HCT116 (cell line): ENCODE measurements around the gene GPRC5D. TPM values are rescaled to one million over a fixed set of nuclear protein-coding genes. Genes with fewer than 3 reads are reported as not detected.
A peak's percentile ranks its signal among the peaks of the same experiment; 100 is the strongest.

ENCODE experiments used
- ATAC-seq: fragments of 200-7000 bp; cut with Tn5 transposase; 2 replicates; pipeline ENCODE4 v1.9.1; 2020; ENCODE audit warnings: mild to moderate bottlenecking, moderate library complexity
- BruUV-seq: library from RNA; stranded (reverse); fragments of 400-500 nt; replicated peaks from 2 replicates; lab custom pipeline; 2021; lab: Mats Ljungman, UMichigan
- CTCF ChIA-PET: fragments of 300-600 bp; sonication (Branson Sonifier 250); formaldehyde crosslinking; loops from one replicate; lab custom pipeline; 2021; ENCODE audit warnings: antibody characterized with exemption; lab: Charles Lee
- POLR2A ChIA-PET: fragments of 300-600, 350-600 bp; sonication (Branson Sonifier 250); formaldehyde crosslinking; loops from one replicate; lab custom pipeline; 2021; ENCODE audit warnings: antibody characterized with exemption; lab: Charles Lee
- RAD21 ChIA-PET, 2 experiments: fragments of 300-600 bp; sonication (Branson Sonifier 250); formaldehyde crosslinking; loops; one replicate each; lab custom pipeline; 2023; ENCODE audit warnings: low total read pairs in 2 of 2; ENCODE audit not compliant: uncharacterized antibody in 2 of 2, unreplicated experiment in 2 of 2, low non-redundant PET in 1 of 2; lab: Charles Lee
- DNase-seq: peaks from one replicate; pipeline ENCODE4 v3.0.0-alpha.2; 2010; ENCODE audit warnings: low read depth, low spot score
- H2AFZ ChIP-seq: fragments of 200-600 bp; shearing (Covaris generic), sonication (generic); 2 replicates; pipeline ENCODE4 v1.6.1; 2017; ENCODE audit warnings: low read depth, mixed run types, mixed read lengths, antibody characterized with exemption, low read length; ENCODE audit not compliant: poor library complexity, severe bottlenecking
- H3K27ac ChIP-seq: 2 replicates; pipeline ENCODE4 v1.5.1; 2012; ENCODE audit warnings: low read depth, low read length
- H3K27me3 ChIP-seq: fragments of 200-600 bp; sonication (generic); 2 replicates; pipeline ENCODE4 v1.6.1; 2016; ENCODE audit warnings: mixed run types, low read length, mixed read lengths; ENCODE audit not compliant: insufficient read depth
- H3K36me3 ChIP-seq, 2 experiments: fragments of 200-500 bp in 1 of 2; fragments of 200-600 bp in 1 of 2; sonication (Bioruptor generic) in 1 of 2; sonication (generic) in 1 of 2; 2 replicates each; pipeline versions ENCODE4 v1.5.1 to v1.6.1; 2014 to 2016; ENCODE audit warnings: low read length in 2 of 2, inconsistent platforms in 1 of 2, mixed read lengths in 1 of 2, mixed run types in 1 of 2; ENCODE audit not compliant: insufficient read depth in 2 of 2, control insufficient read depth in 1 of 2
- H3K4me1 ChIP-seq, 2 experiments: fragments of 200-600 bp in 1 of 2; sonication (generic) in 1 of 2; 2 replicates each; pipeline versions ENCODE4 v1.5.1 to v1.6.1; 2012 to 2017; ENCODE audit warnings: low read length in 2 of 2, inconsistent platforms in 1 of 2, mild to moderate bottlenecking in 1 of 2, mixed read lengths in 1 of 2, mixed run types in 1 of 2, moderate library complexity in 1 of 2; ENCODE audit not compliant: insufficient read depth in 2 of 2, control insufficient read depth in 1 of 2
- H3K4me2 ChIP-seq: fragments of 200-600 bp; sonication (generic); 2 replicates; pipeline ENCODE4 v1.6.1; 2017; ENCODE audit warnings: mixed run types, low read length, mixed read lengths
- H3K4me3 ChIP-seq, 2 experiments: fragments of 200-600 bp in 1 of 2; sonication (generic) in 1 of 2; replicated peaks in 1 of 2; 2 replicates each; pipeline ENCODE4 v1.5.1; 2011 to 2016; ENCODE audit warnings: low read length in 2 of 2, control low read depth in 1 of 2, low read depth in 1 of 2, mild to moderate bottlenecking in 1 of 2, mixed read lengths in 1 of 2, mixed run types in 1 of 2
- H3K79me2 ChIP-seq: fragments of 200-600 bp; sonication (generic); 2 replicates; pipeline ENCODE4 v1.6.1; 2017; ENCODE audit warnings: mild to moderate bottlenecking, mixed run types, low read length, moderate library complexity, mixed read lengths; ENCODE audit not compliant: insufficient read depth
- H3K9ac ChIP-seq: fragments of 200-600 bp; sonication (generic); 2 replicates; pipeline ENCODE4 v1.6.1; 2016; ENCODE audit warnings: low read length, mixed read lengths
- H3K9me2 ChIP-seq: fragments of 200-600 bp; sonication (generic), shearing (Covaris generic); 2 replicates; pipeline ENCODE4 v1.6.1; 2017; ENCODE audit warnings: mixed run types, mild to moderate bottlenecking, moderate library complexity; ENCODE audit not compliant: insufficient read depth
- H3K9me3 ChIP-seq, 2 experiments: fragments of 200-500 bp in 1 of 2; fragments of 200-600 bp in 1 of 2; sonication (Bioruptor generic) in 1 of 2; sonication (generic) in 1 of 2; 2 replicates each; pipeline ENCODE4 v1.6.1; 2014 to 2017; ENCODE audit warnings: low read length in 2 of 2, mixed read lengths in 2 of 2, inconsistent platforms in 1 of 2, low read depth in 1 of 2, mild to moderate bottlenecking in 1 of 2, mixed run types in 1 of 2, moderate library complexity in 1 of 2; ENCODE audit not compliant: control insufficient read depth in 1 of 2, insufficient read depth in 1 of 2
- H4K20me1 ChIP-seq: fragments of 200-600 bp; sonication (generic), shearing (Covaris generic); 2 replicates; pipeline ENCODE4 v1.6.1; 2017; ENCODE audit warnings: mixed run types, mild to moderate bottlenecking, moderate library complexity; ENCODE audit not compliant: insufficient read depth
- CBX3 ChIP-seq: IDR thresholded peaks from 2 replicates; pipeline ENCODE4 v1.6.1; 2012; ENCODE audit warnings: low read depth
- CEBPB ChIP-seq: IDR thresholded peaks from 2 replicates; pipeline ENCODE4 v1.6.1; 2012; ENCODE audit warnings: low read depth
- ELF1 ChIP-seq: IDR thresholded peaks from 2 replicates; pipeline ENCODE4 v1.6.1; 2012; ENCODE audit warnings: low read depth, borderline replicate concordance
- EZH2 ChIP-seq: fragments of 200-600 bp; sonication (generic); IDR thresholded peaks from 2 replicates; pipeline ENCODE4 v1.6.1; 2017; ENCODE audit warnings: antibody characterized with exemption, mixed run types
- FOSL1 ChIP-seq: IDR thresholded peaks from 2 replicates; pipeline ENCODE4 v1.6.1; 2012; ENCODE audit warnings: low read depth
- JUND ChIP-seq: IDR thresholded peaks from 2 replicates; pipeline ENCODE4 v1.6.1; 2012
- POLR2AphosphoS5 ChIP-seq: IDR thresholded peaks from 2 replicates; pipeline ENCODE4 v1.6.1; 2011; ENCODE audit warnings: mild to moderate bottlenecking, low read depth, low read length, moderate library complexity
- SP1 ChIP-seq: IDR thresholded peaks from 2 replicates; pipeline ENCODE4 v1.6.1; 2012; ENCODE audit warnings: low read depth
- TCF7L2 ChIP-seq: IDR thresholded peaks from 2 replicates; pipeline ENCODE4 v1.7.0; 2011; ENCODE audit warnings: borderline replicate concordance, inconsistent platforms; ENCODE audit not compliant: insufficient read depth, insufficient read length; ENCODE audit errors: extremely low read depth
- YY1 ChIP-seq: IDR thresholded peaks from 2 replicates; pipeline ENCODE4 v1.6.1; 2011; ENCODE audit warnings: low read length, low read depth, moderate library complexity, mild to moderate bottlenecking; ENCODE audit not compliant: insufficient replicate concordance; ENCODE audit errors: extremely low read depth
- intact Hi-C: fragments of 100-400 bp; cut with micrococcal nuclease; formaldehyde crosslinking; loops from 2 replicates; pipeline ENCODE4 v1.10.0; 2022
- total RNA-seq: library from RNA; stranded (reverse); gene quantifications from one replicate; pipeline ENCODE4 v1.2.1, GENCODE V29; 2021; ENCODE audit not compliant: unreplicated experiment
- TF ChIP-seq, protein P1 (sequence below): IDR thresholded peaks from 2 replicates; pipeline ENCODE4 v1.6.1; 2012
- TF ChIP-seq, protein P2 (sequence below): IDR thresholded peaks from 2 replicates; pipeline ENCODE4 v1.6.1; 2012; ENCODE audit warnings: low read depth

GPRC5D gene
- total RNA-seq, 1 experiment from 2014 or later = not detected

DNA sequence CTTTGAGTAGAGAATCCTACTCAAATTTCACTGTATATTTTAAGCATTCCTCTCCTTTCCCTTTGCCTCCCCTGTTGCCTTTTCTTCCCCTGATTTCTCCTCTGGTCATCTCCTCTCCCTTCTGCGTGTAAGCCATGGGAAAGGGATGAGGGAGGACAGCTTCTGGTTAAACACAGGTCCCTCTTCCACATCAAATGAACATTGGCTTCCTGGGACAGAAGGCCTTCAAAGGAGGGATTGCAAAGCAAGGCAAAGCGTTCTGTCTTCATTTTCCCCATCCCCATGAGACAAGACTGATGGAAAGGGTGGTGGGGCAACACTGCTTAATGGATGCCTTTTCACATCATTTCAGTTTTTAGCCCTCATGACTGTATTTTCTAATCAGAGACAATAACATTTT, 34.5 kb downstream of the GPRC5D start:
- CTCF ChIA-PET = no interaction called here
- ATAC-seq (no peak), DNase-seq (no peak)
- H3K4me2 ChIP-seq = no peak overlapping the region
- intact Hi-C loops = loop anchor here (5.0 kb wide), 1 partner anchor 125 kb away; no protein-coding TSS in a partner anchor
- BruUV-seq = no TSS peak
- peaks cover 47% of the 10 kb centered on the region for H3K79me2 ChIP-seq
- peaks cover 0 to 30% of the 10 kb centered on the region in 2 experiments; a peak in 3 of 4 replicates for H3K4me1 ChIP-seq
- no peaks in the 10 kb centered on the region for H3K9me2 ChIP-seq
- H3K27ac ChIP-seq = no peak overlapping the region
- H3K4me3 ChIP-seq = no peak overlapping the region
- no peaks in the 10 kb centered on the region for H3K9me3 ChIP-seq
- peaks cover 13% of the 10 kb centered on the region; the same call in 1 of the 2 replicates for H4K20me1 ChIP-seq
- RAD21 ChIA-PET = no interaction called here
- POLR2A ChIA-PET = no interaction called here
- TF ChIP-seq ELF1 = no peak
- TF ChIP-seq TCF7L2 = no peak
- TF ChIP-seq, protein P1, sequence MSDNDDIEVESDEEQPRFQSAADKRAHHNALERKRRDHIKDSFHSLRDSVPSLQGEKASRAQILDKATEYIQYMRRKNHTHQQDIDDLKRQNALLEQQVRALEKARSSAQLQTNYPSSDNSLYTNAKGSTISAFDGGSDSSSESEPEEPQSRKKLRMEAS = no peak
- peaks cover 33 to 50% of the 10 kb centered on the region in 2 experiments for H3K36me3 ChIP-seq
- H3K9ac ChIP-seq = no peak overlapping the region
- H2AFZ ChIP-seq = no peak overlapping the region
- no peaks in the 10 kb centered on the region for H3K27me3 ChIP-seq

DNA sequence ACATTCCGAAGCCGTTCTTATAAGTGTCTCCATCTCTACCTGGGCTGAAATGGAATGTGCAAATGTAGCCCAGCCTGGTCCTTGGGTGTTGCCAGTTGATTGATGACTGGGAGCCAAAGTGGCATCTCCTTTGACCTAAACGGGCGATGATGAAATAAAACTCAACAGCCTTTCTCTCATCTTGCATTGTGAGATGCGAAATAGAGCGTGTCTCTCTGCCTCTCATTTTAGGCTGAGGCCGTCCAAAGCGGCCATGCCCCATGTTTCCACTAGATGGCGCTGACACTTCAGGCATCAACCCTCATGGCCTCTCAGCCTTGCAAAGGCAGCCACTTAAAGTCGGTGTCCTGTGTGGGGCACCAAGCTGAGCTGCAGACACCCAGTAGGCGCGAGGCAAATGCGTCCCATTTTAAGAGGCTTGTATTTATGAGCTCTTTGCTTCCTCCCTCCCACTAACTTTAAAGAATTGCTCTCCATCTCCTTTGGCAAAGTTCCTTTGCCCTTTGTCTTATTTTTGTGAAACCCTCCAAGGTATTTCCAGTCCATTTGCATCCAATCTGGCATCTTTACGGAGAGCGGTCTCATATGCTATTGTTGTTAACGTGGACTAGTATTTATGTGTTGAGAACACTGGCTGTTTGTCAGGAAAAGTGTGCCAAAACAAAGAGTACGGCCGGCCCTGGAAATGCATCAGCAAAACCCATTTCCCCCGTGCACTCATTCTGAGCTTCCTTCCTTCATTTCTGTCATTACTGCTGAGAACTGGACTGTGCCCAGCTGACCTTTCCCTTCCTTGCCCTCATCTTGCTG, 35.6 kb downstream of the GPRC5D start:
- H3K27ac ChIP-seq = peak overlapping the region; percentile 13; the same call in 1 of the 2 replicates
- ATAC-seq (peak; percentile 81), DNase-seq (peak; percentile 48)
- H3K79me2 ChIP-seq = peaks cover 58% of the 10 kb centered on the region
- no TSS peak for BruUV-seq
- ChIA-PET RAD21 (no interaction called here), POLR2A (interaction anchor here (0.9 to 1.5 kb wide), 2 partner anchors 11 to 25 kb away, joined by 3 to 4 read pairs; partner anchors contain the start of gene GPRC5A), CTCF (interaction anchor here (1.2 to 1.5 kb wide), 4 partner anchors 60 to 295 kb away, joined by 3 to 4 read pairs (median 3); no protein-coding TSS in a partner anchor)
- H3K4me1 ChIP-seq = peaks cover 0 to 30% of the 10 kb centered on the region in 2 experiments; a peak in 3 of 4 replicates
- peaks cover 42 to 60% of the 10 kb centered on the region in 2 experiments for H3K36me3 ChIP-seq
- H3K4me3 ChIP-seq = no peak overlapping the region
- no peaks in the 10 kb centered on the region for H3K9me3 ChIP-seq
- H2AFZ ChIP-seq = no peak overlapping the region
- no peaks in the 10 kb centered on the region for H3K27me3 ChIP-seq
- H3K4me2 ChIP-seq = no peak overlapping the region
- intact Hi-C loops = loop anchor here (1.0 to 5.0 kb wide), 3 partner anchors 67 to 296 kb away; no protein-coding TSS in a partner anchor
- no peaks in the 10 kb centered on the region for H3K9me2 ChIP-seq
- H3K9ac ChIP-seq = no peak overlapping the region
- H4K20me1 ChIP-seq = peaks cover 13% of the 10 kb centered on the region; the same call in 1 of the 2 replicates
- TF ChIP-seq CEBPB (peak; percentile 47; the same call in 1 of the 2 replicates), CBX3 (0 out of 2 replicates have a peak, but pooled peaks have one; percentile 40), FOSL1 (no peak), YY1 (peak; percentile 31), SP1 (no peak), JUND (peak; percentile 40; the same call in 1 of the 2 replicates), EZH2 (no peak), ELF1 (no peak), POLR2AphosphoS5 (peak; percentile 56; the same call in 1 of the 2 replicates)
- TF ChIP-seq, protein P2, sequence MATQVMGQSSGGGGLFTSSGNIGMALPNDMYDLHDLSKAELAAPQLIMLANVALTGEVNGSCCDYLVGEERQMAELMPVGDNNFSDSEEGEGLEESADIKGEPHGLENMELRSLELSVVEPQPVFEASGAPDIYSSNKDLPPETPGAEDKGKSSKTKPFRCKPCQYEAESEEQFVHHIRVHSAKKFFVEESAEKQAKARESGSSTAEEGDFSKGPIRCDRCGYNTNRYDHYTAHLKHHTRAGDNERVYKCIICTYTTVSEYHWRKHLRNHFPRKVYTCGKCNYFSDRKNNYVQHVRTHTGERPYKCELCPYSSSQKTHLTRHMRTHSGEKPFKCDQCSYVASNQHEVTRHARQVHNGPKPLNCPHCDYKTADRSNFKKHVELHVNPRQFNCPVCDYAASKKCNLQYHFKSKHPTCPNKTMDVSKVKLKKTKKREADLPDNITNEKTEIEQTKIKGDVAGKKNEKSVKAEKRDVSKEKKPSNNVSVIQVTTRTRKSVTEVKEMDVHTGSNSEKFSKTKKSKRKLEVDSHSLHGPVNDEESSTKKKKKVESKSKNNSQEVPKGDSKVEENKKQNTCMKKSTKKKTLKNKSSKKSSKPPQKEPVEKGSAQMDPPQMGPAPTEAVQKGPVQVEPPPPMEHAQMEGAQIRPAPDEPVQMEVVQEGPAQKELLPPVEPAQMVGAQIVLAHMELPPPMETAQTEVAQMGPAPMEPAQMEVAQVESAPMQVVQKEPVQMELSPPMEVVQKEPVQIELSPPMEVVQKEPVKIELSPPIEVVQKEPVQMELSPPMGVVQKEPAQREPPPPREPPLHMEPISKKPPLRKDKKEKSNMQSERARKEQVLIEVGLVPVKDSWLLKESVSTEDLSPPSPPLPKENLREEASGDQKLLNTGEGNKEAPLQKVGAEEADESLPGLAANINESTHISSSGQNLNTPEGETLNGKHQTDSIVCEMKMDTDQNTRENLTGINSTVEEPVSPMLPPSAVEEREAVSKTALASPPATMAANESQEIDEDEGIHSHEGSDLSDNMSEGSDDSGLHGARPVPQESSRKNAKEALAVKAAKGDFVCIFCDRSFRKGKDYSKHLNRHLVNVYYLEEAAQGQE = no peak
- TF ChIP-seq, protein P1 = 0 out of 2 replicates have a peak, but pooled peaks have one; percentile 11
